OCI-LY1 (cell line): ENCODE results near the gene RPS15A.

Experiments
- H2AFZ ChIP-seq: fragments of 200-600 bp; sonication (generic), shearing (Covaris generic); 2 replicates; pipeline ENCODE4 v1.6.0; 2014; ENCODE audit warnings: antibody characterized with exemption, mild to moderate bottlenecking, low read length
- H3F3A ChIP-seq: fragments of 200-600 bp; sonication (generic), shearing (Covaris generic); 2 replicates; pipeline ENCODE4 v1.6.0; 2014; ENCODE audit warnings: mild to moderate bottlenecking, antibody characterized with exemption, low read length, moderate library complexity; ENCODE audit not compliant: insufficient read depth
- H3K27ac ChIP-seq: fragments of 200-600 bp; sonication (generic); 2 replicates; pipeline ENCODE4 v1.5.1; 2014; ENCODE audit warnings: low read length, mixed run types, mild to moderate bottlenecking, low read depth; ENCODE audit not compliant: poor library complexity, severe bottlenecking
- H3K27me3 ChIP-seq: fragments of 200-600 bp; sonication (generic); 2 replicates; pipeline ENCODE4 v1.6.0; 2014; ENCODE audit warnings: antibody characterized with exemption, mild to moderate bottlenecking, low read length, moderate library complexity; ENCODE audit not compliant: insufficient read depth
- H3K36me3 ChIP-seq: fragments of 200-600 bp; sonication (generic); 2 replicates; pipeline ENCODE4 v1.6.1; 2014; ENCODE audit warnings: mild to moderate bottlenecking, antibody characterized with exemption, low read length, moderate library complexity, mixed read lengths; ENCODE audit not compliant: insufficient read depth
- H3K4me1 ChIP-seq: fragments of 200-600 bp; sonication (generic); 2 replicates; pipeline ENCODE4 v1.5.1; 2014; ENCODE audit warnings: mild to moderate bottlenecking, low read length, moderate library complexity; ENCODE audit not compliant: insufficient read depth, severe bottlenecking
- H3K4me2 ChIP-seq: fragments of 200-600 bp; sonication (generic), shearing (Covaris generic); 2 replicates; pipeline ENCODE4 v1.6.1; 2014; ENCODE audit warnings: low read length
- H3K4me3 ChIP-seq: fragments of 200-600 bp; sonication (generic); 2 replicates; pipeline ENCODE4 v1.5.1; 2014; ENCODE audit warnings: low read length, low read depth, mild to moderate bottlenecking, mixed read lengths; ENCODE audit not compliant: poor library complexity, severe bottlenecking
- H3K79me2 ChIP-seq: fragments of 200-600 bp; shearing (Covaris generic); 2 replicates; pipeline ENCODE4 v1.6.1; 2016; ENCODE audit warnings: mixed run types, low read length, mixed read lengths; ENCODE audit not compliant: insufficient read depth
- H3K9ac ChIP-seq: fragments of 200-600 bp; sonication (generic), shearing (Covaris generic); 2 replicates; pipeline ENCODE4 v1.6.1; 2014; ENCODE audit warnings: mild to moderate bottlenecking, low read length, mixed read lengths
- H3K9me2 ChIP-seq: fragments of 200-600 bp; sonication (generic), shearing (Covaris generic); 2 replicates; pipeline ENCODE4 v1.6.1; 2014; ENCODE audit warnings: low read depth, mild to moderate bottlenecking, low read length, mixed read lengths
- H3K9me3 ChIP-seq: fragments of 200-600 bp; shearing (Covaris generic); 2 replicates; pipeline ENCODE4 v1.6.1; 2014; ENCODE audit warnings: low read length, mixed read lengths
- H4K20me1 ChIP-seq: fragments of 200-600 bp; sonication (generic), shearing (Covaris generic); 2 replicates; pipeline ENCODE4 v1.6.0; 2016; ENCODE audit warnings: mild to moderate bottlenecking, low read length; ENCODE audit not compliant: insufficient read depth
- CTCF ChIP-seq: fragments of 200-600 bp; sonication (generic), shearing (Covaris generic); IDR thresholded peaks from 2 replicates; pipeline ENCODE4 v1.5.1; 2017; ENCODE audit warnings: mild to moderate bottlenecking, antibody characterized with exemption, low read length, moderate library complexity, mixed read lengths
- EZH2 ChIP-seq: fragments of 200-600 bp; sonication (generic), shearing (Covaris generic); IDR thresholded peaks from 2 replicates; pipeline ENCODE4 v1.8.0; 2017; ENCODE audit warnings: borderline replicate concordance, mixed run types, mild to moderate bottlenecking, antibody characterized with exemption, low read length, moderate library complexity, mixed read lengths

RPS15A gene

GRCh38 chr16:18789850-18790706, at the start of gene RPS15A:
RPS15A (minus strand) TSS chr16:18790334; CDS start chr16:18789113, 1,221 bp downstream.
- no peaks in the 10 kb centered on the region for H3K9me2 ChIP-seq
- peak within 1 kb of the TSS; percentile 47 for H3K27ac ChIP-seq
- peak within 1 kb of the TSS; percentile 98 for H3K4me3 ChIP-seq
- peak within 1 kb of the TSS; percentile 98 for H3K9ac ChIP-seq
- H3K9me3 ChIP-seq, result no peaks in the 10 kb centered on the region
- H2AFZ ChIP-seq, result no peak within 1 kb of the TSS
- H3K4me2 ChIP-seq, result peak within 1 kb of the TSS; percentile 79
- peaks cover 92% of the 10 kb centered on the region for H3K36me3 ChIP-seq
- peaks cover 14% of the 10 kb centered on the region; the same call in 1 of the 2 replicates for H3F3A ChIP-seq
- H4K20me1 ChIP-seq, result peaks cover 5% of the 10 kb centered on the region; the same call in 1 of the 2 replicates
- peaks cover 43% of the 10 kb centered on the region for H3K4me1 ChIP-seq
- H3K27me3 ChIP-seq, result no peaks in the 10 kb centered on the region
- TF ChIP-seq EZH2 (no peak), CTCF (no peak)
- H3K79me2 ChIP-seq, result peaks cover 50% of the 10 kb centered on the region

GRCh38 chr16:18839555-18839954, 49.4 kb upstream of the RPS15A start:
- Histone ChIP-seq H3K9me3 (no peaks in the 10 kb centered on the region), H3K4me3 (no peak overlapping the region), H3K27me3 (no peaks in the 10 kb centered on the region)

GRCh38 chr16:18836702-18837101, 46.6 kb upstream of the RPS15A start:
- no peaks in the 10 kb centered on the region for H3F3A ChIP-seq
- H3K36me3 ChIP-seq, result peaks cover 98% of the 10 kb centered on the region
- H3K4me3 ChIP-seq, result no peak overlapping the region
- H3K4me2 ChIP-seq, result no peak overlapping the region
- H3K9ac ChIP-seq, result no peak overlapping the region
- H4K20me1 ChIP-seq, result no peaks in the 10 kb centered on the region
- TF ChIP-seq CTCF (no peak), EZH2 (no peak)
- H3K27me3 ChIP-seq, result no peaks in the 10 kb centered on the region
- H3K79me2 ChIP-seq, result no peaks in the 10 kb centered on the region
- H3K9me3 ChIP-seq, result no peaks in the 10 kb centered on the region
- no peaks in the 10 kb centered on the region for H3K9me2 ChIP-seq
- H2AFZ ChIP-seq, result no peak overlapping the region
- no peaks in the 10 kb centered on the region for H3K4me1 ChIP-seq
- H3K27ac ChIP-seq, result no peak overlapping the region

More at GRCh38 chr16:18839555-18839954, 49.4 kb upstream of the RPS15A start:
- no peak overlapping the region for H3K27ac ChIP-seq
- no peaks in the 10 kb centered on the region for H3F3A ChIP-seq
- no peaks in the 10 kb centered on the region for H3K79me2 ChIP-seq
- no peaks in the 10 kb centered on the region for H3K4me1 ChIP-seq
- no peaks in the 10 kb centered on the region for H3K9me2 ChIP-seq
- peaks cover 91% of the 10 kb centered on the region for H3K36me3 ChIP-seq
- H2AFZ ChIP-seq, result no peak overlapping the region
- H4K20me1 ChIP-seq, result no peaks in the 10 kb centered on the region
- no peak overlapping the region for H3K9ac ChIP-seq
- TF ChIP-seq EZH2, result no peak
- no peak for TF ChIP-seq CTCF
- no peak overlapping the region for H3K4me2 ChIP-seq
